Mesenchymal stem cell (in vitro differentiated cells and primary cell): Measurements from ENCODE around the gene EPB41L2.

Experiments
- DNase-seq: peaks from one replicate; pipeline ENCODE4 v3.0.0-alpha.2; 2013
- H2AFZ ChIP-seq: one replicate; pipeline ENCODE4 v1.6.1; 2013; ENCODE audit warnings: low read depth, mild to moderate bottlenecking, control low read depth, inconsistent platforms, low read length, moderate library complexity
- H2AK5ac ChIP-seq: 2 replicates; pipeline ENCODE4 v1.6.1; 2013; ENCODE audit warnings: low read length, moderate library complexity, mild to moderate bottlenecking, inconsistent platforms; ENCODE audit not compliant: severe bottlenecking
- H2BK120ac ChIP-seq: one replicate; pipeline ENCODE4 v1.6.1; 2013; ENCODE audit warnings: low read depth, mild to moderate bottlenecking, inconsistent platforms, low read length, moderate library complexity
- H2BK12ac ChIP-seq, 2 experiments: one replicate each; pipeline ENCODE4 v1.6.1; 2013; ENCODE audit warnings: inconsistent platforms in 2 of 2, low read length in 2 of 2, mild to moderate bottlenecking in 2 of 2, moderate library complexity in 2 of 2, control low read depth in 1 of 2
- H2BK15ac ChIP-seq: one replicate; pipeline ENCODE4 v1.6.1; 2013; ENCODE audit warnings: mild to moderate bottlenecking, low read depth, inconsistent platforms; ENCODE audit not compliant: poor library complexity, severe bottlenecking
- H2BK5ac ChIP-seq: 2 replicates; pipeline ENCODE4 v1.6.1; 2013; ENCODE audit warnings: low read depth, mild to moderate bottlenecking, low read length, control low read depth, inconsistent platforms; ENCODE audit not compliant: poor library complexity, severe bottlenecking
- H3K14ac ChIP-seq, 2 experiments: one replicate each; pipeline ENCODE4 v1.6.1; 2013; ENCODE audit warnings: inconsistent platforms in 2 of 2, low read length in 2 of 2, control low read depth in 1 of 2, mild to moderate bottlenecking in 1 of 2, moderate library complexity in 1 of 2
- H3K18ac ChIP-seq, 2 experiments: one replicate each; pipeline ENCODE4 v1.6.1; 2013; ENCODE audit warnings: inconsistent platforms in 2 of 2, low read length in 2 of 2, control low read depth in 1 of 2, low read depth in 1 of 2, mild to moderate bottlenecking in 1 of 2
- H3K23ac ChIP-seq, 2 experiments: one replicate each; pipeline ENCODE4 v1.6.1; 2013; ENCODE audit warnings: inconsistent platforms in 2 of 2, low read length in 2 of 2, mild to moderate bottlenecking in 2 of 2, moderate library complexity in 2 of 2, control low read depth in 1 of 2
- H3K27ac ChIP-seq: 2 replicates; pipeline ENCODE4 v1.5.1; 2013; ENCODE audit warnings: mild to moderate bottlenecking, moderate library complexity, low read length, control low read depth, inconsistent platforms; ENCODE audit not compliant: poor library complexity, severe bottlenecking
- H3K27me3 ChIP-seq, 2 experiments: 2 replicates each; pipeline versions ENCODE4 v1.6.1 to v1.7.0; 2013; ENCODE audit warnings: low read length in 2 of 2, mild to moderate bottlenecking in 2 of 2, moderate library complexity in 2 of 2, control low read depth in 1 of 2, inconsistent platforms in 1 of 2; ENCODE audit not compliant: control insufficient read depth in 1 of 2, insufficient read depth in 1 of 2
- H3K36me3 ChIP-seq, 2 experiments: 2 replicates each; pipeline versions ENCODE4 v1.6.1 to v1.7.0; 2013; ENCODE audit warnings: low read length in 2 of 2, control low read depth in 1 of 2, inconsistent platforms in 1 of 2, low read depth in 1 of 2, mild to moderate bottlenecking in 1 of 2; ENCODE audit not compliant: insufficient read depth in 2 of 2, control insufficient read depth in 1 of 2
- H3K4ac ChIP-seq, 2 experiments: one replicate each; pipeline ENCODE4 v1.6.1; 2013; ENCODE audit warnings: inconsistent platforms in 2 of 2, low read length in 2 of 2, mild to moderate bottlenecking in 2 of 2, moderate library complexity in 2 of 2, control low read depth in 1 of 2, low read depth in 1 of 2
- H3K4me1 ChIP-seq: 2 replicates; pipeline ENCODE4 v1.6.1; 2013; ENCODE audit warnings: low read depth, low read length, control low read depth; ENCODE audit not compliant: control insufficient read depth, insufficient read depth
- H3K4me2 ChIP-seq: 2 replicates; pipeline ENCODE4 v1.6.1; 2013; ENCODE audit warnings: low read length, mild to moderate bottlenecking, inconsistent platforms; ENCODE audit not compliant: poor library complexity, severe bottlenecking
- H3K4me3 ChIP-seq, 2 experiments: 2 replicates each; pipeline versions ENCODE4 v1.5.1 to v1.7.0; 2013; ENCODE audit warnings: low read length in 2 of 2, mild to moderate bottlenecking in 2 of 2, control low read depth in 1 of 2, low read depth in 1 of 2; ENCODE audit not compliant: insufficient read depth in 1 of 2
- H3K79me1 ChIP-seq: replicated peaks from 2 replicates; pipeline ENCODE4 v1.6.1; 2013; ENCODE audit warnings: mild to moderate bottlenecking, control low read depth, low read length, inconsistent platforms; ENCODE audit not compliant: poor library complexity, severe bottlenecking
- H3K9ac ChIP-seq: 2 replicates; pipeline ENCODE4 v1.7.0; 2013; ENCODE audit warnings: mild to moderate bottlenecking, low read length, moderate library complexity
- H3K9me3 ChIP-seq: 2 replicates; pipeline ENCODE4 v1.7.0; 2013; ENCODE audit warnings: mild to moderate bottlenecking, low read length; ENCODE audit not compliant: control insufficient read depth
- H4K8ac ChIP-seq: one replicate; pipeline ENCODE4 v1.6.1; 2013; ENCODE audit warnings: inconsistent platforms, mild to moderate bottlenecking, low read length, moderate library complexity
- H4K91ac ChIP-seq: one replicate; pipeline ENCODE4 v1.6.1; 2013; ENCODE audit warnings: mild to moderate bottlenecking, low read length, inconsistent platforms
- WGBS: methylation state at CpG from one replicate; pipeline ENCODE4 v1.1.7; 2013; ENCODE audit warnings: mixed read lengths; 5-methylcytosine and 5-hydroxymethylcytosine counted together

The EPB41L2 gene

DNA sequence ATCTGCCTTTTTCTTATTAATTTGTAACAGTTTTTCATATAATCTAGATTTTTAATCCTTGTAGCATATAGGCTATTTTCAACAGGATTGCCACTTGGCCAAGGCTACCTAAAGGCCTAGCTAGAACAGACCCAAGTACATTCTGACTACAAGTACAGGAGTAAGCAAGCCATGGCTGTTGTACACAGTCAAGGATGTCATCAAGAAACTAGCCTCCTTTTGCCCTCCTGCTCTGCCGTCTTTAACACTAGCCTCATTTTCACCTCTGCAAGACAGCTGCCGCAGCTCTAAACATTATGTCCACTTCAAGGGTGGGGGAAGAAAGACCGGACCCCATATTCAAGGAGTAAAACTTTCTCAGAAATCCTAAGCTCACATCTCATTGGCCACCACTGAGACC is 45.1 kb downstream of the EPB41L2 start:
- H3K9ac ChIP-seq = no peak overlapping the region
- WGBS = 92% methylated on average over 2 of the region's 3 CpGs

DNA sequence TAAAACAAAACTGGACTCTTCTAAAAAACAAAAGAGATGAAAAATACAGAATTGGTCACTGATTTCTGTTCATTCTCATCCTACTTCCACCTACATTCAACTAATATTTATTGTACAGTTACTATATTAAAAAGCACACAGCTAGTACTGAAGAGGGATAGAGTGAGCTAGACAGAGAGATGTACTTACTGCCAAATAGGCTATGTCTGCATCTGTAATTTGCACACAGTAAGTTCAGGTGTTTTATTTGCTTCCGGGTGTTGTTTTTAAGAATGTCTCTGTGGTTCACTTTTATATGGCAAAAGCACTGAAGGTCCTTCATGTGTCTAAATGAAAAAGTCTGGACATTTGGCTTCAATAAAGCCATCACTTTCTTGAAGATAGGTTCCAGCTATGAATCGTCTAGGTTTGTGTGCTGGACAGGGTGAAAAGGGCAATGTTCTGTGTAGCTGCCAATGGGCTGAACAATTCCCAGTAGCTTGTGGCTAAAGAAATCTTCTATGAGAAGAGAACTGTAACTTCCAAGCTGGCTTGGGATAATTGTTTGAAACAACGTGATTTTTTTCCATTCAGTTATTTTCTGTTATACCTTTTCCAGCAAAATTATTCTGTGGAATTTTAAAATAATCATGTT is 47.3 kb downstream of the EPB41L2 start:
- no peak overlapping the region for H2AK5ac ChIP-seq
- peaks cover 16% of the 10 kb centered on the region for H3K79me1 ChIP-seq
- no peaks in the 10 kb centered on the region for H3K4me1 ChIP-seq
- no peak overlapping the region for H2BK15ac ChIP-seq
- no peak overlapping the region for H4K8ac ChIP-seq
- H2BK5ac ChIP-seq = no peak overlapping the region
- H3K4me3 ChIP-seq = no peak overlapping the region
- no peak overlapping the region for H2BK120ac ChIP-seq
- H3K9ac ChIP-seq = no peak overlapping the region
- H3K27me3 ChIP-seq = no peaks in the 10 kb centered on the region
- WGBS = 32% methylated on average over 2 of the region's 3 CpGs
- H3K18ac ChIP-seq = no peak overlapping the region
- H3K4me2 ChIP-seq = no peak overlapping the region
- H3K9me3 ChIP-seq = no peaks in the 10 kb centered on the region
- peak overlapping the region in 1 of 2 experiments; percentile 58 for H3K4ac ChIP-seq
- no peaks in the 10 kb centered on the region for H3K36me3 ChIP-seq
- no peak overlapping the region for H2BK12ac ChIP-seq
- no peak overlapping the region for H3K23ac ChIP-seq
- H4K91ac ChIP-seq = no peak overlapping the region
- DNase-seq = peak; percentile 58
- H3K27ac ChIP-seq = no peak overlapping the region
- H2AFZ ChIP-seq = no peak overlapping the region
- H3K14ac ChIP-seq = no peak overlapping the region

More for the DNA sequence above, 45.1 kb downstream of the EPB41L2 start:
- no peak overlapping the region for H3K27ac ChIP-seq
- H3K36me3 ChIP-seq = no peaks in the 10 kb centered on the region
- H3K4me1 ChIP-seq = no peaks in the 10 kb centered on the region
- H3K4ac ChIP-seq = no peak overlapping the region
- H3K79me1 ChIP-seq = peaks cover 15% of the 10 kb centered on the region
- H2BK120ac ChIP-seq = no peak overlapping the region
- no peaks in the 10 kb centered on the region for H3K27me3 ChIP-seq
- H2BK5ac ChIP-seq = no peak overlapping the region
- no peak overlapping the region for H3K14ac ChIP-seq
- no peak overlapping the region for H2BK15ac ChIP-seq
- no peak for DNase-seq
- no peak overlapping the region for H3K18ac ChIP-seq
- H4K91ac ChIP-seq = no peak overlapping the region
- no peak overlapping the region for H4K8ac ChIP-seq
- no peak overlapping the region for H3K23ac ChIP-seq
- H3K4me3 ChIP-seq = no peak overlapping the region
- no peak overlapping the region for H3K4me2 ChIP-seq
- H2AK5ac ChIP-seq = no peak overlapping the region
- H2AFZ ChIP-seq = no peak overlapping the region
- H2BK12ac ChIP-seq = no peak overlapping the region
- no peaks in the 10 kb centered on the region for H3K9me3 ChIP-seq

DNA sequence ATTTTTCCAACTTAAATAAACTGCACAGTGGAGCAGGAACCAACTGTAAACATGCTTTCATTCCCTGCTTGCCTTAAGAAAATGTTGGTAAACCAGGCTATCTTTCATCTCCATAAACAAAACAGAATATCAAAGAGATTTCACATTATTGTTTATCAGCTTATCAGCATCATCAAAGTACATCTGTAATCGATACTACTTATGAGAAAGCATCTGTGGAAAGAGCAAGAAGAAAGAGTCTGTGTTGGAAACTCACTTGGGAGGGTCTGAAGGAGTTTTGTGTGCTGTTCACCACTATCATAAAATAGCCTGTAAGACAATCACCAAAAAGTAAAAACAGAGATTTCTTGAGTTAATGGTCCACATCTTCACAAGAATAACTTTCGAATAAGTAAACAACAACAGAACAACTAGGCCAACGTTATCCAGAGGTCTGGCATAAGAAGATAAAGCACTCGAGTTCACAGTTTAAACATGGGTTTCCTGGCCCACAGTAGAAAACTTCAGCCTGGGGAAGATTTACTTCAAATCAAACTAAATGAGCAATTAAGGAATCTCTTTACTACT is 47.9 kb downstream of the EPB41L2 start:
- H2BK5ac ChIP-seq = no peak overlapping the region
- H3K14ac ChIP-seq = no peak overlapping the region
- peaks cover 18% of the 10 kb centered on the region for H3K79me1 ChIP-seq
- H3K9ac ChIP-seq = no peak overlapping the region
- H2AK5ac ChIP-seq = no peak overlapping the region
- peak; percentile 26 for DNase-seq
- H3K4ac ChIP-seq = no peak overlapping the region
- no peak overlapping the region for H3K4me3 ChIP-seq
- no peak overlapping the region for H2BK12ac ChIP-seq
- H3K4me1 ChIP-seq = no peaks in the 10 kb centered on the region
- no peak overlapping the region for H4K91ac ChIP-seq
- WGBS = 23% methylated on average over 4 of the region's 4 CpGs
- no peak overlapping the region for H2BK15ac ChIP-seq
- no peak overlapping the region for H2AFZ ChIP-seq
- no peaks in the 10 kb centered on the region for H3K36me3 ChIP-seq
- H2BK120ac ChIP-seq = no peak overlapping the region
- H3K4me2 ChIP-seq = no peak overlapping the region
- H4K8ac ChIP-seq = no peak overlapping the region
- H3K18ac ChIP-seq = no peak overlapping the region
- H3K27ac ChIP-seq = no peak overlapping the region
- H3K9me3 ChIP-seq = no peaks in the 10 kb centered on the region
- H3K23ac ChIP-seq = no peak overlapping the region
- H3K27me3 ChIP-seq = no peaks in the 10 kb centered on the region

DNA sequence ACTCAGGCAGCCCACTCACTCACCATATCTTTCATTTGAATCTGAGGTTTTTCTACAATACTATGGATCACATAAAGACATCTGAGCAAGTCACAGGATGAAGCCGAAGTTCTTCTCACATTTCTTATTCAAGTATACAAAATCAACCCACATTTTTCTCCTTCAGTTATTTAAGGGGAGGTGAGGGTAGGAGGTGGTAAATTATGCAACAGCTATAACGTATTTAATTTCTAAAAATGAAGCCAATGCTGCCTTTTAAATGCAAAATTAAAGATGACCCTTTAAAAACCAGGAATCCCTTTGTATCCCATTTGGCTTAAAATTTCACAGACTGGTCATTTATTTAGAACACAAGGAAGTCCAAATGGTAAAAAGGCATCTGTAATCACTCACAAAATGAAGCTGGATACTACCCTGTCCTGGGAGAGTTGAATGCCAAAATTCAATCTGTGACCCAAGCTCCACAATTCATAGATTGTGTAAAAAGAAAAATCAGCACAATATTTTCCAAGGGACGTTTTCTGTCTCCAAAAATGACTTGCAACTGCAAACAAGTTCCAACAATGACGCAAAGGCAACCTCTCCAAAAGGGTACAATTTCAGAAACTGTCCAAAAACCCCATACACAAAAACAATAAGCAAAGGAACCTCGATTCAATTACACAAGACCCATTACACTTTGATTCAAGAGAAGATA is 48.8 kb downstream of the EPB41L2 start:
- no peak overlapping the region for H4K91ac ChIP-seq
- H3K9ac ChIP-seq = no peak overlapping the region
- H2BK120ac ChIP-seq = no peak overlapping the region
- no peaks in the 10 kb centered on the region for H3K9me3 ChIP-seq
- H2AFZ ChIP-seq = no peak overlapping the region
- H3K14ac ChIP-seq = no peak overlapping the region
- no peak overlapping the region for H3K23ac ChIP-seq
- H2BK12ac ChIP-seq = no peak overlapping the region
- no peaks in the 10 kb centered on the region for H3K36me3 ChIP-seq
- no peak overlapping the region for H2BK5ac ChIP-seq
- DNase-seq = no peak
- H3K4me1 ChIP-seq = no peaks in the 10 kb centered on the region
- H3K18ac ChIP-seq = no peak overlapping the region
- no peak overlapping the region for H4K8ac ChIP-seq
- peaks cover 23% of the 10 kb centered on the region for H3K79me1 ChIP-seq
- no peak overlapping the region for H3K4me2 ChIP-seq
- H3K4me3 ChIP-seq = no peak overlapping the region
- no peak overlapping the region for H3K27ac ChIP-seq
- H3K27me3 ChIP-seq = no peaks in the 10 kb centered on the region
- WGBS = 70% methylated on average over 2 of the region's 5 CpGs
- H2BK15ac ChIP-seq = no peak overlapping the region
- H3K4ac ChIP-seq = no peak overlapping the region
- H2AK5ac ChIP-seq = no peak overlapping the region
